Motor neuron (in vitro differentiated cells): ENCODE results near the gene SEC23IP. TPM values are rescaled to one million over a fixed set of nuclear protein-coding genes. Genes with fewer than 3 reads are reported as not detected.

ENCODE experiments used
- ATAC-seq, 8 experiments: fragments of 200-7000 bp; cut with Tn5 transposase; replicated peaks in 6 of 8; 2 replicates each; pipeline ENCODE4 v1.8.0; 2021; ENCODE audit warnings: mild to moderate bottlenecking in 8 of 8, moderate library complexity in 8 of 8
- H3K27ac ChIP-seq, 2 donors: fragments of 250-450 bp; sonication (Bioruptor Pico); 2 replicates each; pipeline ENCODE4 v1.9.0; 2021; ENCODE audit warnings: antibody characterized with exemption in 2 of 2, mild to moderate bottlenecking in 2 of 2, moderate library complexity in 1 of 2
- H3K4me1 ChIP-seq, 2 donors: fragments of 250-450 bp; sonication (Bioruptor Pico); replicated peaks in 1 of 2; 2 replicates each; pipeline ENCODE4 v1.6.1; 2021; ENCODE audit warnings: antibody characterized with exemption in 2 of 2, mild to moderate bottlenecking in 2 of 2, moderate library complexity in 1 of 2
- H3K4me3 ChIP-seq, 5 donors: fragments of 250-450 bp; sonication (Bioruptor Pico); 2 replicates each; pipeline ENCODE4 v1.9.0; 2021; ENCODE audit warnings: antibody characterized with exemption in 5 of 5, mild to moderate bottlenecking in 5 of 5, moderate library complexity in 4 of 5
- WGBS, 10 experiments: fragments of 450-650 bp; shearing (Covaris generic); methylation state at CpG; one replicate each; pipeline ENCODE4 v1.0.0; 2022; 5-methylcytosine and 5-hydroxymethylcytosine counted together
- in situ Hi-C, 9 experiments: fragments of 400-800 bp; cut with MboI; loops; one replicate each; pipeline ENCODE4 v1.15.0; 2021; ENCODE audit warnings: low sequenced_read_pairs in 9 of 9, low pct_unique_long_range_greater_than_20kb in 2 of 9; ENCODE audit not compliant: unreplicated experiment in 9 of 9
- total RNA-seq, 8 experiments: library from RNA; unstranded; fragments of 300-600 nt; gene quantifications; 2 replicates each; pipeline versions ENCODE4 v1.2.3 to v1.2.4, GENCODE V29; 2022

The SEC23IP gene
- total RNA-seq, 8 experiments from 2014 or later = 24.2 to 53.5 (median 39.5) TPM

GRCh38 chr10:119967066-119967465, 74.5 kb downstream of the SEC23IP start:
- no peak for ATAC-seq
- 0 to 60% (median 27%) methylated on average over 1 of the region's 1 CpG; no CpG with 5 or more reads in 2 of the 10 experiments for WGBS, 10 experiments
- H3K4me3 ChIP-seq = no peak overlapping the region
- in situ Hi-C loops = no loop called here
- H3K27ac ChIP-seq = no peak overlapping the region
- H3K4me1 ChIP-seq = no peaks in the 10 kb centered on the region

GRCh38 chr10:119969609-119970008, 77.1 kb downstream of the SEC23IP start:
- no peak for ATAC-seq
- H3K4me3 ChIP-seq = no peak overlapping the region
- H3K4me1 ChIP-seq = no peaks in the 10 kb centered on the region
- WGBS, 10 experiments = 0 to 67% (median 45%) methylated on average over 1 of the region's 1 CpG; no CpG with 5 or more reads in 4 of the 10 experiments
- in situ Hi-C loops = no loop called here
- no peak overlapping the region for H3K27ac ChIP-seq

- no peak overlapping the region for H3K27ac ChIP-seq
- H3K4me1 ChIP-seq = no peaks in the 10 kb centered on the region
- WGBS, 10 experiments = 63 to 100% (median 90%) methylated on average over 1 of the region's 1 CpG; no CpG with 5 or more reads in 2 of the 10 experiments
- ATAC-seq = no peak
- no peak overlapping the region for H3K4me3 ChIP-seq
- in situ Hi-C loops = no loop called here
Measured at GRCh38 chr10:119970107-119970506, 77.6 kb downstream of the SEC23IP start.

GRCh38 chr10:119970963-119971362, 78.4 kb downstream of the SEC23IP start:
- in situ Hi-C loops = no loop called here
- Histone ChIP-seq H3K27ac (no peak overlapping the region), H3K4me1 (no peaks in the 10 kb centered on the region), H3K4me3 (no peak overlapping the region)
- WGBS, 10 experiments = 0 to 100% (median 60%) methylated on average over 1 of the region's 1 CpG; no CpG with 5 or more reads in 3 of the 10 experiments
- peak in 1 of 8 experiments; percentile 56 for ATAC-seq

- in situ Hi-C loops = no loop called here
- 8 to 100% (median 57%) methylated on average over 1 to 4 of the region's 5 CpGs; no CpG with 5 or more reads in 4 of the 10 experiments for WGBS, 10 experiments
- no peak for ATAC-seq
- Histone ChIP-seq H3K4me3 (no peak overlapping the region), H3K27ac (no peak overlapping the region), H3K4me1 (no peaks in the 10 kb centered on the region)
Measured at GRCh38 chr10:119973281-119973680, 80.8 kb downstream of the SEC23IP start.

GRCh38 chr10:119976421-119976820, 83.9 kb downstream of the SEC23IP start:
- Histone ChIP-seq H3K4me3 (no peak overlapping the region), H3K27ac (no peak overlapping the region), H3K4me1 (no peaks in the 10 kb centered on the region)
- 23 to 100% (median 87%) methylated on average over 1 to 3 of the region's 3 CpGs; no CpG with 5 or more reads in 1 of the 10 experiments for WGBS, 10 experiments
- in situ Hi-C loops = no loop called here
- peak in 1 of 8 experiments; percentile 29 for ATAC-seq

GRCh38 chr10:119980956-119981750, 88.6 kb downstream of the SEC23IP start:
- in situ Hi-C loops = no loop called here
- H3K4me1 ChIP-seq = no peaks in the 10 kb centered on the region
- H3K4me3 ChIP-seq = no peak overlapping the region
- H3K27ac ChIP-seq = no peak overlapping the region
- ATAC-seq = no peak
- WGBS, 10 experiments = 6 to 94% (median 43%) methylated on average over 1 to 5 of the region's 5 CpGs

GRCh38 chr10:119981826-119982225, 89.3 kb downstream of the SEC23IP start:
- no peak overlapping the region for H3K4me3 ChIP-seq
- H3K4me1 ChIP-seq = no peaks in the 10 kb centered on the region
- in situ Hi-C loops = no loop called here
- ATAC-seq = no peak
- H3K27ac ChIP-seq = no peak overlapping the region
- whole genome bisulfite sequencing, 10 experiments = 20 to 67% (median 41%) methylated on average over 1 of the region's 1 CpG; no CpG with 5 or more reads in 4 of the 10 experiments

- Histone ChIP-seq H3K4me1 (peaks cover 0 to 9% of the 10 kb centered on the region in 2 donors), H3K4me3 (no peak overlapping the region), H3K27ac (no peak overlapping the region)
- WGBS, 10 experiments = 0 to 100% (median 22%) methylated on average over 1 of the region's 1 CpG; no CpG with 5 or more reads in 3 of the 10 experiments
- ATAC-seq = peak in 3 of 8 experiments; percentile 65 to 85 (median 74)
- in situ Hi-C loops = no loop called here
Measured at GRCh38 chr10:119988333-119988732, 95.8 kb downstream of the SEC23IP start.

- WGBS, 10 experiments = no CpG with 5 or more reads among the region's 7 CpGs
Measured at GRCh38 chr10:119989966-119990365, 97.4 kb downstream of the SEC23IP start.

GRCh38 chr10:119991066-119991465, 98.5 kb downstream of the SEC23IP start:
- peak in 1 of 8 experiments; percentile 51 for ATAC-seq
- in situ Hi-C loops = no loop called here
- WGBS, 10 experiments = 20 to 79% (median 59%) methylated on average over 1 to 9 of the region's 9 CpGs; no CpG with 5 or more reads in 1 of the 10 experiments
- H3K4me3 ChIP-seq = no peak overlapping the region
- no peak overlapping the region for H3K27ac ChIP-seq
- H3K4me1 ChIP-seq = peaks cover 0 to 9% of the 10 kb centered on the region in 2 donors

More at GRCh38 chr10:119989966-119990365, 97.4 kb downstream of the SEC23IP start:
- Histone ChIP-seq H3K4me3 (no peak overlapping the region), H3K27ac (no peak overlapping the region), H3K4me1 (peaks cover 0 to 9% of the 10 kb centered on the region in 2 donors)
- in situ Hi-C loops = no loop called here
- ATAC-seq = peak in 1 of 8 experiments; percentile 25

GRCh38 chr10:119991816-119992215, 99.3 kb downstream of the SEC23IP start:
- in situ Hi-C loops = no loop called here
- H3K4me3 ChIP-seq = no peak overlapping the region
- H3K4me1 ChIP-seq = peaks cover 0 to 9% of the 10 kb centered on the region in 2 donors
- ATAC-seq = no peak
- H3K27ac ChIP-seq = no peak overlapping the region
- 21 to 100% (median 89%) methylated on average over 2 of the region's 2 CpGs; no CpG with 5 or more reads in 1 of the 10 experiments for WGBS, 10 experiments
